HuH-7.5 (cell line): ENCODE results near the gene GFOD2.
"Not testable (repeated sequence)": the region's sequence is repeated elsewhere in the genome, so short reads cannot be mapped to it uniquely, and the experiment has no call there.

Experiments used
- DNase-seq: peaks from one replicate; pipeline ENCODE4 v3.0.0; 2011; ENCODE audit warnings: low spot score

GFOD2 gene

GRCh38 chr16:67719048-67719777, at the start of gene GFOD2:
TSS of gene GFOD2 (minus strand) at chr16:67719316. CDS start at chr16:67685715, 33,601 bp downstream.
- peak; percentile 100 for DNase-seq

- no peak for DNase-seq
Measured at GRCh38 chr16:67767953-67768352, 48.8 kb upstream of the GFOD2 start.

DNA sequence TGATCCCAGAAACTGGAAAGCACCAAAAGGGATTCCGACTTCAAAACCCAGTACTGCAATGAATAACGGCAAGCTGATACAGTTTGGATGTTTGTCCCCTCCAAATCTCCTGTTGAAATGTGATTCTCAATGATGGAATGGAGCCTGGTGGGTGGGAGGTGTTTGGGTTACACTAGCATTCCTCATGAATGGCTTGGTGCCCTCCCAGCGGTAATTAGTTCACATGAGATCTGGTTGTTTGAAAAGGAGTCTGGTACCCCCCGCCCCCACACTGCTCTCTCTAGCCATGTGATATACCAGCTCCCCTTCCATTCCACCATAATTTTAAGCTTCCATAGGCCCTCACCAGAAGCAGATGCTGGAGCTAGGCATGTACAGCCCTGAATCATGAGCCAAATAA, 47.2 kb upstream of the GFOD2 start:
- no peak for DNase-seq

DNA sequence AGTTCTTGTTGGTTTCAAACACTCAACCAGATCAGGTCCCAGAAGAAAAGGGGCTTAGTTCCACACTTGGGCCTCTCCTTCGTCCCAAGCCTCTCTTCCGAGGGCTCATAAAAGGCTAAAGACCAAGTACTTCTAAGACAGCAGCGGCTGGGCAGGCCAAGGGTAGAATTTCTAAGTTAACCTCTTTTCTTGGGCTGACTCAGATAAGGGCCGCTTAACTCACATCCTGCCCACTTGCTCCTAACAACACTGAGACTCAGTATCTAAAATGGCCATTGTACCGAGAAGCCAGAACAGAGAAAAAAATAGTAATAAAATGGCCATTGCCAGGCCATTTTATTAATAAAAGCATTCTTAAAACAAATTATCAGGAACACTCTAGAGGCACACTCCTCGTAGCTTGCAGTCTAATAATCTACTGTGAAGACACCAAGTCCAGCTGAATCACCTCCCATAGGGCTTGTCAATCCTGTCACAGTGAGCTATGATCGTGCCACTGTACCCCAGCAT, 45.1 kb upstream of the GFOD2 start:
- no peak for DNase-seq

DNA sequence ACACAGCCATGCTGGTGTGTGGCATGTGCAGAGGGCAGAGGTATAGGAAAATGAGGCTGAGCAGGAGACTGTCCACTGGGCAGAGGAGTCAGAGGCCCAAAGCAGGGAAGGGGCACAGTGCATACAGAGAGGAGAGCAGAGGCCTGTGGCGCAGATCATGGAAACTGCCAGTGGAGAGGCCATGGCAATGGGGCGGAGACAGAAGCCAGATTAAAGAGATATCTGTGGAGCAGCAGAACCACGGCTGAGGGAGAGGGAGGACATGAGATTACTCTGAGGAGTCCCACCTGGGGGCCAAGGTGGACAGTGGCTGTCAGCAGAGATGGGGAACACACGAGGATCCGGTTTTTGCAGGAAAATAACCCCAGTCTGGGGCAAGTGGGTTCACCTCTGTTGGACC, 44.0 kb upstream of the GFOD2 start:
- DNase-seq, result no peak

DNA sequence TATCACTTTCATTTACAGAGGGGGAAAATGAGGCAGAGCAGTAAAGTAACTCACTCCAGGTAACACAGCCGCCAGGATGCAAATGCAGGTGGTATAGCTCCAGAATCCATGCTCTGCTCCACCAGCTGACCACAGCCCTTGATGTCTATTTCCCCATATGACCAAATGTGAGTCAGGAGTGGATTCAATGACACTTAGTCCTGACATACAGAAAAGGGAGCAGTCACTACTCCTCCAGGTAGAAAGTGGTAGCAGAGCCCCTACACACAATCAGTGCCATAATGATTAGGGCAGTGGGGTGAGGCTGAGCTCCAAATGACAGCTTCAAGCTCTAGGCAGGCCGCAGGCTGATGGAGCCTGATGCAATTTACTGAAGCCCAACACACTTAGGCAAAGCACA, 43.3 kb upstream of the GFOD2 start:
- no peak for DNase-seq

- no peak for DNase-seq
Measured at GRCh38 chr16:67761924-67762323, 42.8 kb upstream of the GFOD2 start.

- DNase-seq, result no peak
Measured at GRCh38 chr16:67760956-67761230, 41.8 kb upstream of the GFOD2 start.

GRCh38 chr16:67760206-67760955, 41.3 kb upstream of the GFOD2 start:
- DNase-seq, result no peak

- DNase-seq, result no peak
Measured at GRCh38 chr16:67758966-67759365, 39.9 kb upstream of the GFOD2 start.

- DNase-seq, result no peak
Measured at GRCh38 chr16:67758006-67758405, 38.9 kb upstream of the GFOD2 start.

DNA sequence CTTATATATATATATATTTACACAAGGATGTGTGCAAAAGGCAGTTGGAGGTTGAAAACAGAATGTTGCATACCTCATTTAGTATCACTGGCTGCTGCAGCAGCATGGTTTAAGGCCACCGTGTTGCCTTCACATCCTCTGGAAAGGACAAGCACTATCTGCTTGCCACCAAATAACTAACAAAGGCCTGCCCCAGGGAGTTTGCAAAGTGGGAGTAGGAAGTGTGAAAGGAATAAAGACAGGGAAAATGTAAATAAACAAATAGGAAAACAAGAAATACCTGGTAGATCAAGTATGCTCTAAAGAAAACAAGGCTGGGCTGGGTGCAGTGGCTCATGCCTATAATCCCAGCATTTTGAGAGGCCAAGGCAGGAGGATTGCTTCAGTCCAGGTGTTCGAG, 33.5 kb upstream of the GFOD2 start:
- DNase-seq, result no peak

- DNase-seq, result not testable (repeated sequence)
Measured at GRCh38 chr16:67751331-67751730, 32.2 kb upstream of the GFOD2 start.

DNA sequence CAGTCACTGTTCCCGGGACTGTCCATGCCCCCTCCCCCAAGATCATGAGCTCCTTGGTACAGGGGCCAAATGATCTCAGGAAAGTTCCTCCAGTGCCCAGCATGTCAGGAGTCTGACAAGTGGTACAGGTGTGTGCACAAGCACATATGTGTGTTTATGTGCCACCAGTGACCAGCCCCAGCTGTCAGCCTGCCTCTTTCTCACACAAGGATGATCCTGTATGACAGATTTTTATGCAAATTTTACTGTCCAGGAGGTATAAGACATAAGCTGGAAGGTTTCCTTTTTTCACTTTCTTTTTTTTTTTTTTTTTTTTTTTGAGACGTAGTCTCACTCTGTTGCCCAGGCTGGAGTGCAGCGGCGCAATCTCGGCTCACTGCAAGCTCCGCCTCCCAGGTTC, 31.4 kb upstream of the GFOD2 start:
- no peak for DNase-seq

DNA sequence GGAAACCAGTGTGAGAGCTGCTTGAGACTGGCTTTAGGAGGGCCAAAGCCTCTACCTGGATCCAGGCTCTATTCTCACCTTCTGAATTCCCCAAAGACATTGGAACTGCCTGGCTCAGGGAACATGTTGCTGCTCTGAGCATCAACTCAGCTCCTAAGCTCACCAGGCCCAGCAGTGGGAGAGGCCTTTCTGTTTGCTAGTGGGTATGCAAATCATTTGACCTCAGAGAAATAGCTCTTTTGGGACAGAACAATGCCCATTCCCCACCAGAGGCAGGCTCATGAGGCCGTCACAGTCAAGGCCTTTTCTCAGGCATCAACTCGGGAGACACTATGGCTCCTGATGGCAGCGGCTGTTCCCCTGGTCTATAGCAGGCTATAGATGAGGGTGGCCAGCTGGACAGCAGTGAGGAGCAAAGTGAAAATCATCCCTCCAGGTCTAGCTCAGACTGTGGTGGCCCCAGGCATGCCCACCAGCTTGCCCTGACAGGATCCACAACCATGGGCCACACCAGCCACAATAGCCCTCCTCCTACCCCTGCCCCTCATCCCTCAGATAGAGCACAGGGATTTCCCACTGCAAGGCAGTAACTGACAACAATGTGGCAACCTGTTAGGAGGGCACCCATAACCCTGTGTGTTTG, 30.4 kb upstream of the GFOD2 start:
- DNase-seq, result no peak

- no peak for DNase-seq
Measured at GRCh38 chr16:67748834-67749233, 29.7 kb upstream of the GFOD2 start.

GRCh38 chr16:67746846-67747245, 27.7 kb upstream of the GFOD2 start:
- DNase-seq, result no peak

GRCh38 chr16:67741118-67741517, 22.0 kb upstream of the GFOD2 start:
- DNase-seq, result no peak

DNA sequence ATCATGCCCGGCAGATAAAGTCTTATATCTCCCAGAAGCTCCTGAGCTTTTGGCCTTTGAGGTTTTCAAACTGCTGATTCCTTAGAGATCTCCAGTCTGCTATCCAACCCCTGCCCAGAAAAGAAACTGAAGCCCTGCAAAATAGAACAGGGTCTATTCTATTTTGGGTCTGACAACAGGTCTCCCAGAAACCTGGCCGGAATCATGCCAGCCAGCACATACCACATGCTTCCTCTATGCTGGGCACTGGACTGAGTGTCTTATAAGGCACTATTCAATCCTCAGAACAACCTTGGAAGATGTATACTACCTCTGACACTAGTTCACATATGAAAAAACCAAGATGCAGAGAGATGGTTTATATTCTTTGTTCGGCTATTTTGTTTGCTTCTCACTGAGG, 21.3 kb upstream of the GFOD2 start:
- no peak for DNase-seq

DNA sequence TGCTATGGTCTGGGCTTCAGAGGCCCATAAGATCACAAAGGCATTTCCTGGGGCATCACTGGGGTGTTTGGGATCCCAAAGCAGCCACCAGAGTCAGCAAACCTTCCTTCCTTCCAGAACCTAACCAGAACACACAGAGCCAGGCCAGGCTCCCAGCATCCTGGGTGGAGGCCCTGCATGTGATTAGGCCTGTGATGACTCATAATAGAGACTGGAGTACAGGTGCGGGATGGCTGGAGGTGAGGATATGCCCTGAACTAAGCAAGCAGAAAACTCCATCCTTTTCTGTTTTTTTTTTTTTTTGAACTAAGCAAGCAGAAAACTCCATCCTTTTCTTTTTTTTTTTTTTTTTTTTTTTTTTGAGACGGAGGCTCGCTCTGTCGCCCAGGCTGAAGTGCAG, 17.7 kb upstream of the GFOD2 start:
- no peak for DNase-seq

GRCh38 chr16:67734731-67735201, 15.7 kb upstream of the GFOD2 start:
- no peak for DNase-seq

- no peak for DNase-seq
Measured at GRCh38 chr16:67733734-67734470, 14.8 kb upstream of the GFOD2 start.

- DNase-seq, result no peak
Measured at GRCh38 chr16:67731753-67732095, 12.6 kb upstream of the GFOD2 start.
